ENCODE measurements around the gene UNC13B.
A peak's percentile ranks its signal among the peaks of the same experiment; 100 is the strongest.
"Not testable (repeated sequence)": the region's sequence is repeated elsewhere in the genome, so short reads cannot be mapped to it uniquely, and the experiment has no call there.

The UNC13B gene

DNA sequence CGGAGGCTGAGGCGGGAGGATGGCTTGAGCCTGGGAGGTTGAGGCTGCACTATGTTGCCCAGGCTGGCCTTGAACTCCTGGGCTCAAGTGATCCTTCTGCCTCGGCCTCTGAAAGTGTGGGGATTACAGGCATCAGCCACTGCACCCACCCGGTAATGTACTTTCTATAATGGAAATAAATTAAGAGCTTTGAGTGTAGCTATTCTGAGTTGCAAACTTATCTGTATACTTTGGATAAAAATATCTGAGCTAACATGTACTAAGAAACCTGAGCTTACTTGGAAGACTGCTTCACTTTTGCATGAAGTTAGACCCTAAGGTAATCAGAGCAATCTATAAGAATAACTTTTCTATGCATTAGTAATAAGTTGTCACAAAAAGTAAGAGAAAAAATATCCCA, 50.0 kb downstream of the UNC13B start:
- DNase-seq (ENCODE audit: insufficient read length, low spot score), result no peak
- FAIRE-seq, result no peak

DNA sequence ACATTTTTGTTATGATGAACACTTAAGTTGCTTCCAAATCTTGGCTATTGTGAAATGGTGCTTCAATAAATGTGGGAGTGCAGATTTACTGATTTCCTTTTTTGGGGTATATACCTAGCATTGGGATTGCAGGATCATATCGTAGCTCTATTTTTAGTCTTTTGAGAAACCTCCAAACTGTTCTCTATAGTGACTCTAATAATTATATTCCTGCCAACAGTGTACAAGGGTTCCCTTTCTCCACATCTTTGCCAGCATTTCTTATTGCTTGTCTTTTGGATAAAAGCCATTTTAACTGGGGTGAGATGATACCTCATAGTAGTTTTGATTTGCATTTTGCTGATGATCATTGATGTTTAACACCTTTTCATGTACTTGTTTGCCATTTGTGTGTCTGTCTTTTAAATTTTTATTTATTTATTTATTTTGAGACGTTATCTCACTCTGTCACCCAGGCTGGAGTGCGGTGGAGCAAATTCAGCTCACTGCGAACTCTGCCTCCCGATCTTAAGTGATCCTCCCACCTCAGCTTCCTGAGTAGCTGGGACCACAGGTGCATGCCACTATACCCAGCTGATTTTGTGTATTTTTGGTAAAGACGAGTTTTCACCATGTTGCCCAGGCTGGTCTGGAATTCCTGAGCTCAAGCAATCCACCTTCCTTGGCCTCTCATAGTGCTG, 59.0 kb downstream of the UNC13B start:
- no peak for DNase-seq (ENCODE audit: insufficient read length, low spot score)
- no peak for FAIRE-seq

DNA sequence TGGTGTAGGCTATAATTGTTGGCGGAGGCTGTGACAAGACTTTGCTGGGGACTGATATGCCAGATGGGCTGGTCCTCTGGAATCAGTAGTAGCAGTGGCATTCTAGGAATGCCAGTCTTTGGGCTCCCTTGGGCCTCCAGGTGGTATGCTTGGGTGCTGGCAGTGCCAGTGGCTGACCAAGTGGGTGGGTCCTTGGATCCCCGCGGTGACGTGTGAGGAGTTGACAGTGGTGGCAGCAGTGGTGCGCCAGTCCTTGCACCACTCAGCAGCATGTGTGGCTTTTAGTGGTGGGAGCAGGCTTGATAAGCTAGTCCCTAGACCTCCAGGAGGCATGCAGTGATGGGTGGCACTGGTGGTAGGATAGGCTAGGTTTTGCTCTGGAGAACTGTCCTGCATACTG, 63.9 kb downstream of the UNC13B start:
- DNase-seq (ENCODE audit: insufficient read length, low spot score) (no peak), FAIRE-seq (no peak)

DNA sequence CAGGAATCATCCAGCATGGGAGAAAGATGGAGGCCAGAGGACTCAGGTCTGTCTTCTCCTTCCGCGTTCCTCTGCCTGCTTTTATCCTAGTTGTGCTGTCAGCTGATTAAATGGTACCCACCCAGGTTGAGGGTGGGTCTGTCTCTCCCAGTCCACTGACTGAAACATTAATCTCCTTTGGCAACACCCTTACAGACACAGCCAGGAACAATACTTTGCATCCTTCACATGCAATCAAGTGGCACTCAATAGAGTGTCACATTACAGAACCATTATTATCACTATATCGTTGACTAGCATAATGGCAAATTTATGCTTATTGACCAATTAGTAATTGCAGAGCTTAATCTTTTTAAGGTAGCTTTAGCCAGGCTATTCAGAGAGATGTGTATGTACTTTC, 64.8 kb downstream of the UNC13B start:
- FAIRE-seq, result no peak

DNA sequence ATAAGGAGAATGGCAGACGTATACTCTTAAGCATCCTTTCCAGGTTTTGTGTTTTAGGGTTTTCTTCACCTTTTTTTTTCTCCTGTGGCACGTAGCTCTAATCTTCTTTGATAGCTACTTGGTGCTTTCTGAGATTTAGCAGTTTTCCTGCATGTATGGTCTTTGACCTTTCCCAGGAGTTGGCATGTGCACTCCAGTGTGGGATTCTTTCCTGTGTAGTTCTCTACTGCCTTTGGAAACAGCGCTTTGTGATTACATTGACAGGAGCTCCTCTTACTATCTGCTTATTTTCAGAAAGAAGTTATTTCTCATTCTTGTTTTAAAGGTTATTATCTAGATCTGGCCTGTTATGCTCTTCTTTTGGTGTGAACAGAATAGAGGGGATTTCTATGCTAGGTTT, 65.5 kb downstream of the UNC13B start:
- no peak for FAIRE-seq

More for the DNA sequence above, 64.8 kb downstream of the UNC13B start:
- DNase-seq (ENCODE audit: insufficient read length, low spot score), result no peak

DNA sequence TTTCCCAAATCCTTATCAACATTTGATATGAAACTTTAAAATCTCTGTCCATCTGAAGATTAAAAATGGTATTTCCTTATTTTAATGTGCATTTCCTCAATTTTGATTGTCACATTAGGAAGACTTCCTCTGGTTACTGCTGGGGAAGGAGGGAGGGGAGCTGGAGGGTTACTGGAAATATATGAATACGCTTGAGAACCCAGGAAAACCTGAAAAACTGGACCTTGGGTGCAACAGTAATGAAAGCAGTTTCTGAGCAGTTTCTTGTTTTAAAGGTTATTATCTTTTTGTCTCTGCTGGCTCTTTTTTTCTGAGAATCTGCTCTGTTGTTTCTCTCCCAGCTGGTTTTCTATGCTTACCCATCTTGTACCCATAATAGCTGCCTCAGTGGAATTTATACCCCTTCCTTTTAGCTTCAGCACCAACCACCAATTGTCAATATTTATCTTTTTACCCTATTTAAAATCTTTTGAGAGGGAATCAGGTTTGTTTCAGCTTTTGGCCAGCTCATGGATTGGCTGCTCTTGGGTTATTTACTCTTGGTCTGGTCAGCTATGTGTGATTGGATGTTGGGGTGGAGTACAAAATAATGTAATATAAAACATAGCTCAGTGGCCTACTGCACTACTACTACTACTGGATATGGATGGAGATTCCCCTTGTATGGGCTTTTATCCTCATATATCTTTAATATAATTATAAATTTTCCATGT, 67.4 kb downstream of the UNC13B start:
- no peak for FAIRE-seq

More for the DNA sequence above, 65.5 kb downstream of the UNC13B start:
- no peak for DNase-seq (ENCODE audit: insufficient read length, low spot score)

DNA sequence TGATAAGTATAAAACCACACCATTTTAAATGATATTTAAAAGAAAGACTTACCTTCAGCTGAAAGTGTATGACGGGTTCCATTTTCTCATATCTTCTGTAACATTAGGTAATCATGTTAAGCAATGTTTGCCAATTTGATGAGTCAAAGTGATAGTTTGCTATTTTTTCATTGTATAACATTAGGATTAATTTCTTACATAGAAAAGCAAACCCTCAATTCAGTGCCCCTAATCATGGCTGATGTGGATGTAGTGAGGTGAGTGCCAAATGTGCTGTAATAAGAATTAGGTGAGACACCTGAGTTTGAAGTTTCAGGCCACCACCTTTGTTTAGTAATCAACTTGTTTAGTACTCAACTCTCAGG, 68.0 kb downstream of the UNC13B start:
- no peak for FAIRE-seq
- DNase-seq (ENCODE audit: insufficient read length, low spot score), result no peak

More for the DNA sequence above, 67.4 kb downstream of the UNC13B start:
- no peak for DNase-seq (ENCODE audit: insufficient read length, low spot score)

DNA sequence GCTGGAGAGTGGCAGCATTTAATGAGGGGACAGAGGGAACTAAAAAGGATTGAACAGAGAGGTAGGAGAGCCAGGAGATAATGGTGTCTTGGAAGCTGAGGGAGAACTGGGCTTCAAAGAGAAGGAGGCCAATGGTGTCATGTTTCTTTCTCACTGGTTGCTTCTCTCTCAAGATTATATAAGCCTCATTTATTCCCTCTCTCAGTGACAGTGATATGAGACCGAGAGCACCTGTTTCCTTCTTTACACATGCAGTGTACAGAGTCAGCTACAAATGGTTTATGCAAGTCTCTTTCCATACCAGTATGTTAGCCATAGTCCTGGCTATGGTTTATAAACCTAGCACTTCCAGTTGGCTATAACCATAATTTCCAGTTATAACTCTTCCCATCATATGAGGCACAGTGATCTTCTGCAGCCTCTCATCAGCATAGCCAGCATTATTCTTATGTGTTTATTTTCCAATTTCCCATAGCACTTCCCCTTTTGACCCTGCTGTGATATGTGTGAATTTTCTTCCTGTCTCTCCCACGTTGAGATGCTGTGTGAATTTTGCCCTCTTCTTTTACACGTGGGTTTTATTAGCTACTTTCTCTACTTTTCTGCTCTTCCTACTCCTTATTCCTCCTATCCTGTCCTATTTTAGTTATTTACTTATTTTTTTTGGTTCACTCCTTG, 71.2 kb downstream of the UNC13B start:
- no peak for FAIRE-seq
- no peak for DNase-seq (ENCODE audit: insufficient read length, low spot score)

DNA sequence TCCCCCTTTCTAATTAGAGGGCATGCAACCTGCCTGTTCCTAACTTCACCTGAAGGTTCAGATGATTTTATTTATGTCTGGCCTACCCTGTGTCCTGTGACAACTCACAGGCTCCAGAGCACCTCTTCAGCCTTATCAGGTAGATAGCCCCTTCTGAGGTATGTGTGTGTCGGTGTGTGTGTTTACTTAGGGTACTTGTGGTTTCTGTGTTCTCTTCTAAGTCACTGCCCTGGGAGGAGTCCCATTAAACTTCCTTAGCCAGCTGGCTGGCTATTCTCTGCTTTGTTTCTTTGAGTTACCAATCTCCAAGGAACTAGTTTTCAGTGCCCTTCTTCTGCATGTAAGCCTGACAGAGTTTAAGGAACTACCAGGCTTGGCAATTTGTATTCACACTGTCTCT, 74.9 kb downstream of the UNC13B start:
- DNase-seq (ENCODE audit: insufficient read length, low spot score) (no peak), FAIRE-seq (no peak)

DNA sequence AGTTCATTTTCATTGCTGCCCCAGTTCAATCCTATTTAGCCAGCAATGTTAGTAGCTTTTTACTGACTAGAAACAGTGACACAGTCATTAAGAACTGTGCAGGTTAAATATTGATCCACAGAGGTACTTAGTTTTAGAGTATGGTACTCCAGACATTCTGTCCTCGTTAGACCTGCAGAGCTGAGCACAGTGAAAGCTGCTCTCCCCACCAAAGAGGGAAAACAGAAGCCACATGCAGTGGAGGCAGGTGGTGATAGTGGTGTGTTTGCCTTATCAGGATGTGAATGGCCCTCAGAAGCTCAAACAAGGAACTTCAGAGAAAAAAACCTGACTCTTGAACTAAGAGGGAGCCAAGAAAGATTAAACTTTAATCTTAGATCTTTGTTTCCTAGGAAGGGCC, 75.5 kb downstream of the UNC13B start:
- FAIRE-seq (no peak), DNase-seq (ENCODE audit: insufficient read length, low spot score) (no peak)

DNA sequence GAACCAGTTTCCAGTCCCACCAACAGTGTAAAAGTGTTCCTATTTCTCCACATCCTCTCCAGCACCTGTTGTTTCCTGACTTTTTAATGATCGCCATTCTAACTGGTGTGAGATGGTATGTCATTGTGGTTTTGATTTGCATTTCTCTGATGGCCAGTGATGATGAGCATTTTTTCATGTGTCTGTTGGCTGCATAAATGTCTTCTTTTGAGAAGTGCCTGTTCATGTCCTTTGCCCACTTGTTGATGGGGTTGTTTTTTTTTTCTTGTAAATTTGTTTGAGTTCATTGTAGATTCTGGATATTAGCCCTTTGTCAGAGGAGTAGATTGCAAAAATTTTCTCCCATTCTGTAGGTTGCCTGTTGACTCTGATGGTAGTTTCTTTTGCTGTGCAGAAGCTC, 84.1 kb downstream of the UNC13B start:
- FAIRE-seq; DNase-seq (ENCODE audit: insufficient read length, low spot score): not testable (repeated sequence)

DNA sequence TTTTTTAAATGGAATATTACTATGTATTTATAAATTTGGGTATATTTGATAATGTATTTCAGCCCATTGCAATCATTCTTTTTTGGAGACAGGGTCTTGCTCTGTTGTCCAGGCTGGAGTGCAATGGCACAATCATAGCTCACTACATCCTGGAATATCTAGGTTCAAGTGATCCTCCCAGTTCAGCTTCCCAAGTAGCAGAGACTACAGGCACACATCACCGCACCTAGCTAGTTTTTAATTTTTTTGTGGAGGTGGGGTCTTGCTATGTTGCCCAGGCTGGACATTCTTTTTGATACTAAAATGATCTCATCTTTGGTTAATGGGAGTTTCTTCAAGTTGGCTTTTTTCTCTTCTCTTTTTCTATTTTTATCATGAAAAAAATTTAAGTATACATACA, 91.3 kb downstream of the UNC13B start:
- FAIRE-seq (no peak), DNase-seq (ENCODE audit: insufficient read length, low spot score) (no peak)

DNA sequence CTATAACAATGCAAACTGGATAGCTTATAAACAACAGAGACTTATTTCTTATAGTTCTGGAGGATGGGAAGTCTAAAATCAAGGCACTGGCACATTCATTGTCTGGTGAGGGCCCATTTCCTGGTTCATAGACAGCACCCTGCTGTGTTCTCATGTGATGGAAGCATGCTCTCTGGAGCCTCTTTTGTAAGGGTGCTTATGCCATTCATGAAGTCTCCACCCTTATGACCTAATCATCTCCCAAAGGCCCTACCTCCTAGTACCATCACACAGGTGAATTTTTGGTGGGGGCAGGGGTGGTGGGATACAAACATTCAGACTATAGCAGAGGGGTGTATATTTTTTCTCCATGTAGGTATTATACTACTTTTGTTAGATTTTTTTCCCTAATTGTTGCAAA, 92.4 kb downstream of the UNC13B start:
- FAIRE-seq (no peak), DNase-seq (ENCODE audit: insufficient read length, low spot score) (no peak)

DNA sequence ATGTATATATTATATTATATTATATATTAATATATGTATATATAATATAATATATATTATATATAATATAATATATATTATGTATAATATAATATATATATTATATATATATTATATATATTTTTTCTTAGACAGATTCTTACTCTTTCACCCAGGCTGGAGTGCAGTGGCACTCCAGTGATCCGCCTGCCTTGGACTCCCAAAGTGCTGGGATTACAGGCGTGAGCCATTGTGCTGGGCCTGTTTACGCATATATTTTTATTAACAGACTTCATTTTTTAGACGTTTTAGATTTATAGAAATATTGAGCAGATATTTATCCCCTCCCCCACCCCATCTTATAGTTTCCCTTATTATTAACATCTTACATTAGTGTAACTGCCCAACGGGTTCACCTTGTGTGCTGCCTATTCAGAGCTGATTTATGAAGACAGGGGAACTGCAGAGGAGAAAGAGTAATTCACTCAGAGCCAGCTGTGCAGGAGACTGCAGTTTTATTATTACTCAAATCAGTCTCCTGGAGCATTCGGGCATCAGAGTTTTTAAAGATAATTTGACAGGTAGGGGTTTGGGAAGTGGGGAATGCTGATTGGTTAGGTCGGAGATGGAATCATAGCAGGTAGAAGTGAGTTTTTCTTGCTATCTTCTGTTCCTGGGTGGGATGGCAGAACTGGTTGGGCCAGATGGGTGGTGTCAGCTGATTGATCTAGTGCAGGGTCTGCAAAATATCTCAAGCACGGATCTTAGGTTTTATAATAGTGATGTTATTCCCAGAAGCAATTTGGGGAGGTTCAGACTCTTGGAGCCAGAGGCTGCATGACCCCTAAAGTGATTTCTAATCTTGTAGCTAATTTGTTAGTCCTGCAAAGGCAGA, 93.4 kb downstream of the UNC13B start:
- DNase-seq (ENCODE audit: insufficient read length, low spot score) (no peak), FAIRE-seq (no peak)

DNA sequence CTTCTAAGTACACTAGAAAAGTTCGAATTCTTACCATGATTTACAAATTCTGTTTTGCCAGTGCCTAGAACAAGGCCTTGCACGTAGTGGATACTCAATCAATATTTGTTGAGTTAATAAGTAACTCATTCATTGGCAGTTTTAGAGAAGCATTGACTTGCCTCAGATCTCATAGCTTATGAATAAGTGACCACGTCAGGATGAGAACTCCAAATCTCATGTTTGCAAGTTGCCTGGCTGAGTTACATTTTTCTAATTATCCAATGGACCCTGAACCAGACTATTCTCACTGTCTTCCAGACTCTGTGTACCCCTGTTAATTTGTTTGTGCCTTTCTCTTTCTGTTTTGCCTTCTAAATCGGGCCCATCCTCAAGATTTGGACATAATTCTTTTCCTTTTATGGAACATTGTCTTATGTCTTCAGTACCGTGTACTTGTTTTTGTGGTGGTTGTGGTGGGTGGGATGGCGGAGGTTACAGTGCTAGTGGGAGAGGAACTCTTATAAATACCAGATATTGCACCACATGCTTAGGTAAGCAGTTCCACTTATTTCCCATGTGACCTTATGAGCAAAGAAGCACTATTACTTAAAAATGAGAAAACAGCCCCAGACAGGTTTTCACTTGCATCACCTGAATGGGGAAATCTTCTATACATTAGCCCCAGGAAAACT, 96.3 kb downstream of the UNC13B start:
- no peak for DNase-seq (ENCODE audit: insufficient read length, low spot score)
- FAIRE-seq, result no peak

DNA sequence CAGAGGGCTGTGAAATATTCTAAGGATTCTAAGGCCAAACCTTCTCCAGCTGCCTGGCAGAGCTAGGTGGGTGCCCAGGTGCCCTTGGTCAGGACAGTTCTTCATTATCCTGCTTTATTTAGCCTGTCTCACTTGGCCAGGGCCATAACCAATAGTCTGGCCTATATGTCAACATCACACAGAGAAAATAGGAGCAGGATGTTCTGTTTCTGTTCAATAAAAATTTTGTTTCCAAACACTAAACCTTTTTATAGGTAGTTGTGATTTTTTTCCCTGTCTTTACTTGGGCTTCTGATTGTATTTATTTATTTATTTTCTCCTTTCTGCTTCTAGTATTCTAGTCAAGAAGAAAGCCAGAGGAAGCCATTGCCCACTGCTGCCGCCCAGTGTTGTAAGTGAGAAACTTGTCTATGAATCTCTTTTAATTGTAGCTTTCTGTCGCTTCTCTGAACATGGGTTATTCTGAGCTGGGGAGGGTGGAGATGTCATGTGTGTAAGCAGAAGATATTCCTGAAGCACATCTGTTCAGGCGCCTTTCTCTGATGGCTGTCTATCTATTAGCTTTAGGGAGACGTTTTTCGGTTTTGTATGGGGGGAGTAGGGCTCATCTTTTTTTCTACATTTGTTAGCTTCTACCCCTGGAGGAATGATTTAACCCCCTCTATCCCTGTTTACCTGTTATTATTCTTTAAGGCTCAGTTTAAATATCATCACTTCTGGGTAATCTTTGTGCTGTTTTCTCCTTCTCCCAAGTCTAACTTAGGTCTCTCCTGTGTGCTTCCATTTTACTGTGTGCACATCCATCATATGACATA, 97.1 kb downstream of the UNC13B start:
- DNase-seq (ENCODE audit: insufficient read length, low spot score), result peak; percentile 8
- no peak for FAIRE-seq

DNA sequence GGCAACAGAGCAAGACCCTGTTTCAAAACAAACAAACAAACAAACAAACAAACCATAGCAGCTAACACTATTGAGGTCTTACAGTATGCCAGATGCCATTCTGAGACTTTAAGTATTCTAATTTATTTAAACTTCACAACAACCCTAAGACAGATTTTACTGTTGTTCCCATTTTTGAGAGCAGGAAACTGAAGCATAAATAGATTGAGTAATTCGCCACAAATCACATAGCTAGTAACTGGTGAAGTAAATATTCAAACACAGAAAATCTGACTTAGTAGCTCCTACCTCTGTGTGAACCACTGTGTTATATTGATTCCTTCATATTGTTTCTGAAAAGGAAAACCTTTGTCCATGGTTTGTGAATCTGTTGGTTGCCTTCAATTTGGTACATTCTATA, 98.4 kb downstream of the UNC13B start:
- DNase-seq (ENCODE audit: insufficient read length, low spot score) (no peak), FAIRE-seq (no peak)

DNA sequence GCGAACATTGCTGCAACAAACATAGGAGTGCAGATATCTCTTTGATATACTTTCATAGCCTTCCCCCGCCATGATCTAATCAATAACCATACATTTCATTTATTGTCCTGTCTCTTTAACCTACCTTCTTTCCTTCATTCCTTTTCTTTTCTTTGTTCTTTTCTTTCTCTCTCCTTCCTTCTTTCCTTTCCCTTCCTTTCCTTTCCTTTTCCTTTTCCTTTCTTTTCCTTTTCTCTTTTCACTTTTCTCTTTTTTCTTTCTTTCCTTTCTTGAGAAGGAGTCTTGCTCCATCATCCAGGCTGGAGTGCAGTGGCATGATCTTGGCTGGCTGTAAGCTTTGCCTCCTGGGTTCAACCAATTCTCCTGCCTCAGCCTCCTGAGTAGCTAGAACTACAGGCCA, 100.3 kb downstream of the UNC13B start:
- DNase-seq (ENCODE audit: insufficient read length, low spot score) (no peak), FAIRE-seq (no peak)

DNA sequence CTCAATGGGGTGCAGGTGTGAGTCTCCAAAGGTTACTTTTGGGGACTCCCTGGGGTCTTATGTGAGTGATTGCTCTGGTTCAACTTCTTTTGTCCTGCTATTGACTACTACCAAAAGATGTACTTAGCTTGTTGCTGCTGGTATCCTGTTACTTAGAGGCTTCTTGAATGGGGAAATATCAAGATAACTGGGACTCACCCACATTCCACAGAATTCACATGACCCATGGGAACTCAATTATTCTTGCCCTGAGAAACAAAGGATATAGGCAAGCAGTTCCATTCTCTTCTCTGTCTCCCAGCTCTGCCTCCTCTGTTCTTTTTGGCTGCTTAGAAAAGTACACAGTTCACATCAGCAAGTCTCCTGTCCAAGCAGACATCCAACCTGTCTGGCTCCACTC, 105.9 kb downstream of the UNC13B start:
- no peak for FAIRE-seq

DNA sequence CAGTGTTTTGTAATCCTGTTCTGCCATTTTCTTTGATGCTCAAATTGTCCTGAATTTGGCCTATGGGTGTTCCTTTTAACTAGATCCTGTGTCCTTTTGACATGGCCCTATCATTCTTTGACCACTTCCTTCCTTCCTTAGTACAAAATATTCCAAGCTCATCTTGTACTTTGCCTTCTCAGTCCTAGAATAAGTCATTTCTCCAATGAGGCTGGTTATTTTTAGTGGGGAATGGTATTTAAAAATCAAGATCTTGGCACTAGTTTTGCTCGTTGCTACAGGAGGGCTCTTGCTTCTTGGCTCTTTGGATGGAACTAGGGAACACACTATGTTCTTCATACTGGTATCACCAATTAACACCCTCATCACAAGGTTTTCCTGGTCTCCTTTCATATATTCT, 108.1 kb downstream of the UNC13B start:
- DNase-seq (ENCODE audit: insufficient read length, low spot score), result no peak
- FAIRE-seq, result no peak

More for the DNA sequence above, 105.9 kb downstream of the UNC13B start:
- no peak for DNase-seq (ENCODE audit: insufficient read length, low spot score)
